Measurements from ENCODE around the gene YKT6.

Gene YKT6

GRCh38 chr7:44212581-44213184 lies 11.9 kb downstream of the YKT6 start:
- TF ChIP-seq EZH2 (IDR thresholded peaks at IDR 0.05; ENCODE audit: borderline replicate concordance, low read depth, low read length, severe bottlenecking), result no peak
- TF ChIP-seq CTCF (IDR thresholded peaks at IDR 0.05; ENCODE audit: borderline replicate concordance, extremely low read depth, low read length, poor library complexity, severe bottlenecking), result no peak
- ATAC-seq (ENCODE audit: insufficient read depth, low read depth) (no peak), DNase-seq (no peak)
- Histone ChIP-seq H3K79me2 (ENCODE audit: insufficient read depth, low read length) (no peaks in the 10 kb centered on the region), H3K9ac (ENCODE audit: low read depth, low read length) (no peak overlapping the region), H3K4me3 (ENCODE audit: low read depth in 1 of 2, low read length in 2 of 2) (no peak overlapping the region), H3K4me1 (ENCODE audit: insufficient read depth, low read length) (no peaks in the 10 kb centered on the region), H3K36me3 (ENCODE audit: insufficient read depth, low read length) (peaks cover 64% of the 10 kb centered on the region), H3K9me3 (ENCODE audit: insufficient read depth, low read length, severe bottlenecking) (no peaks in the 10 kb centered on the region), H3K27me3 (ENCODE audit: insufficient read depth, low read length, poor library complexity) (no peaks in the 10 kb centered on the region), H2AFZ (ENCODE audit: low read depth, low read length) (no peak overlapping the region), H3K4me2 (ENCODE audit: insufficient read depth, low read length) (no peak overlapping the region), H4K20me1 (ENCODE audit: insufficient read depth, low read length) (peaks cover 16% of the 10 kb centered on the region), H3K27ac (ENCODE audit: low read length) (no peak overlapping the region)

- Histone ChIP-seq H4K20me1 (ENCODE audit: insufficient read depth, low read length) (peaks cover 16% of the 10 kb centered on the region), H3K9me3 (ENCODE audit: insufficient read depth, low read length, severe bottlenecking) (no peaks in the 10 kb centered on the region), H3K9ac (ENCODE audit: low read depth, low read length) (no peak overlapping the region), H3K4me2 (ENCODE audit: insufficient read depth, low read length) (no peak overlapping the region), H3K36me3 (ENCODE audit: insufficient read depth, low read length) (peaks cover 58% of the 10 kb centered on the region), H3K79me2 (ENCODE audit: insufficient read depth, low read length) (no peaks in the 10 kb centered on the region), H3K27me3 (ENCODE audit: insufficient read depth, low read length, poor library complexity) (no peaks in the 10 kb centered on the region), H3K27ac (ENCODE audit: low read length) (no peak overlapping the region), H2AFZ (ENCODE audit: low read depth, low read length) (no peak overlapping the region), H3K4me3 (ENCODE audit: low read depth in 1 of 2, low read length in 2 of 2) (no peak overlapping the region), H3K4me1 (ENCODE audit: insufficient read depth, low read length) (no peaks in the 10 kb centered on the region)
- no peak for ATAC-seq (ENCODE audit: insufficient read depth, low read depth)
- TF ChIP-seq EZH2 (IDR thresholded peaks at IDR 0.05; ENCODE audit: borderline replicate concordance, low read depth, low read length, severe bottlenecking) (no peak), CTCF (IDR thresholded peaks at IDR 0.05; ENCODE audit: borderline replicate concordance, extremely low read depth, low read length, poor library complexity, severe bottlenecking) (no peak)
- DNase-seq, result no peak
Observed at GRCh38 chr7:44213206-44213876, 12.6 kb downstream of the YKT6 start.

GRCh38 chr7:44213877-44214388 lies 13.2 kb downstream of the YKT6 start:
- Histone ChIP-seq H3K4me2 (ENCODE audit: insufficient read depth, low read length) (no peak overlapping the region), H3K9me3 (ENCODE audit: insufficient read depth, low read length, severe bottlenecking) (no peaks in the 10 kb centered on the region), H2AFZ (ENCODE audit: low read depth, low read length) (no peak overlapping the region), H3K27me3 (ENCODE audit: insufficient read depth, low read length, poor library complexity) (no peaks in the 10 kb centered on the region), H3K79me2 (ENCODE audit: insufficient read depth, low read length) (no peaks in the 10 kb centered on the region), H3K36me3 (ENCODE audit: insufficient read depth, low read length) (peaks cover 52% of the 10 kb centered on the region), H3K4me1 (ENCODE audit: insufficient read depth, low read length) (no peaks in the 10 kb centered on the region), H3K4me3 (ENCODE audit: low read depth in 1 of 2, low read length in 2 of 2) (no peak overlapping the region), H3K9ac (ENCODE audit: low read depth, low read length) (no peak overlapping the region), H4K20me1 (ENCODE audit: insufficient read depth, low read length) (peaks cover 16% of the 10 kb centered on the region), H3K27ac (ENCODE audit: low read length) (no peak overlapping the region)
- TF ChIP-seq CTCF (IDR thresholded peaks at IDR 0.05; ENCODE audit: borderline replicate concordance, extremely low read depth, low read length, poor library complexity, severe bottlenecking), result no peak
- no peak for TF ChIP-seq EZH2 (IDR thresholded peaks at IDR 0.05; ENCODE audit: borderline replicate concordance, low read depth, low read length, severe bottlenecking)
- DNase-seq, result no peak
- ATAC-seq (ENCODE audit: insufficient read depth, low read depth), result no peak

Measured in DND-41 (cell line).